Activated T-cell treated with anti-CD3 and anti-CD28 coated beads for 24 hours (primary cell): ENCODE data around the gene EHBP1.
"Not testable (repeated sequence)": the region's sequence is repeated elsewhere in the genome, so short reads cannot be mapped to it uniquely, and the experiment has no call there.

Experiments used
- DNase-seq: peaks from one replicate; pipeline ENCODE4 v3.0.0-alpha.2; 2020; ENCODE audit warnings: low read depth

Gene EHBP1

DNA sequence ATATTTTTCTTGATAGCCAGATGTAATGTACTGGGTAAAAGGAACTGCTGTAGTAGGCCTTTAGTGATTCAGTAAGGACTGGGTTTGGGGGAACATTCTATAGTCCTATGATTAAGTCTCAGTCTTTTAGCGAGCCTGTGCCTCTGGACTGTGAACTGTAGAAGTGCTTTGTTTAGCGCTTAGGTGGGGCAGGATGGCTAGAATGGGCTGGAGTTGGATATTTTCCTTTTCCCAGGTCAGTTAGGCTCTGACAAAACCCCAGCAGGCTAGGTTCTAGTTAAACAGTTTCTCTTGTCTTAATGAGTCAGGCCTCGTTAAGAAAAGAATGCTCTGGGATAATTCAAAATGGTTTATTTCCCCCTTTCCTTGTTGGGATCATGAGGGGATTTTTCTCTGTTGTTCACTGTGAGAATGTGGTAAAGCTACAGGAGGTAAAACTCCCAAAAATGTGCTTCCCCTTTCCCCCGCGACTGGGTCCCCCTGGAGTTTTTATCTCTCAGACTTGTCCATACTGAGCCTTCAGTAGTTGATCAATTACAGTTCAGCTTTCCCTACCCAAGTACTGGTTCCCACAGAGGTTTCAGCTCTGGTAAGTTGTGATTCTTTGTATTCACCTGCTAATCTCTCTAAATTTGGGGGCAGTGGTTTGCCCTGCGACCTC is 31.5 kb downstream of the EHBP1 start:
- no peak for DNase-seq

- DNase-seq = no peak
These were observed 33.7 kb downstream of the EHBP1 start for GRCh38 chr2:62738981-62739936.

- DNase-seq = no peak
These were observed 34.7 kb downstream of the EHBP1 start for GRCh38 chr2:62740221-62740620.

DNA sequence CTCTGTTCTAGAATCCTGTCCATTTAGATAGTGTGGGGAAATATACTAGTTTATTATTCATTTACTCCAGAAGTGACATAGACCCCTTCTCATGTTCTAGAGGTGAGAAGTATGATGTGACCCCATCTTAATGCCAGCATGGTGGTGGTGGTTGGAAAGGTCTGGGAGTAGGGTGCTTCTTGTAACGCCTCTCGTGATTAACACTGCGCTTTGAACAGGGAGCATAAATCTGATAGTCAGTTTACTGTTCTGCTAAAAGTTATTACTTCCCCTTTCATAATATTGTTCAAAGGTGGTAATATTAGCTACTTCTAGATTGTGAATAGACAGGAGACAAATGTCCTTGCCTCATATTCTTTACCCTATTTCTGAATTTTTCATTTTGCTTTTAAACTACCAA is 35.6 kb downstream of the EHBP1 start:
- DNase-seq = no peak

GRCh38 chr2:62741954-62742722 is 36.6 kb downstream of the EHBP1 start:
- no peak for DNase-seq

DNA sequence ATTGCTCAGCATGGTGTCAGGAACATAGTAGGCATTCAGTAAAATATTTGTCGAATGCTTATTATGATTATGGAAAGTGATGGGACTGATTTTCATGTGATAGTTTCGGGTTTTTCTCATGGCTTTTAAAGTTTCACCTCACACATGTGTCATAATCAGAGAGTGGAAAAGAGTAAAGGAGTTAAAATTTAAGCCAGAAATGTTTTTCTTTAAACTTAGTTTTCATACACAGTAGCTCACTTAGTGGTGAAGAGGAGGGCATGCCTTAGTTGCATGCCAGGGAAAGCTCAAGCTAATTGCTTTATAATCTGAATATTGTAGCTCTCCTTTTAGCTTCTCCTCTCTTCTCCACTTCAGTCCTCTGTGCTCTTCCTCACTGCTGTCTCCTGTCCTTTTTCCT is 38.0 kb downstream of the EHBP1 start:
- DNase-seq = no peak

GRCh38 chr2:62744603-62745002 is 39.1 kb downstream of the EHBP1 start:
- DNase-seq = no peak

DNA sequence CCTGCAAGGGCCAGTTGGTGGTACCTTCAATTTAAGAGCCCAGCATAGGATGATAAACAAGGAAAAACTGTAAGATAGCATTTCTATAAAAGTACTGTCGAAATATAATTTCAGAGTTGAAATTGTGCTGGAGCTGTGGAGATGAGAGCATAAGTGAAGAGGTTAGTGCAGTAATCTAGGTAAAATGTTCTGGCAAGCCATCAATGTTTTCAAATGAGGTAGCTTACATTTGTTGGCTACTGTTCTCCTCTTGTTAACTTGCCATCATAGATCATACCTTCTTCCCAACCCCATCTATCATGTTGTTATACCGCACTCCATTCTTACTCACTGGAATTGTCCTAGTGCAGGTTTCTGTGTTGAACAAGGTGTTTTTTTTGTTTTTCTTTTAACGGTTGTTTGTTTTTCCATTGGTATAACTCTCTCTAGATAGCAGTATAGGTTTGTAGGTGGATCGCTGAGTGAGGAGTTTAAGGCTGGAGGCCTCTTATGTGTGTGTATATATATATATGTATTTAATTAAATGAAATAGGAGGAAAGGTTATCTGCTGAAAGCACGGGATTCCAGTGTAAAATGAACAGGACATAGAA is 40.5 kb downstream of the EHBP1 start:
- no peak for DNase-seq

- no peak for DNase-seq
These were observed 41.7 kb downstream of the EHBP1 start for GRCh38 chr2:62747169-62747568.

GRCh38 chr2:62747876-62748275 is 42.4 kb downstream of the EHBP1 start:
- no peak for DNase-seq

DNA sequence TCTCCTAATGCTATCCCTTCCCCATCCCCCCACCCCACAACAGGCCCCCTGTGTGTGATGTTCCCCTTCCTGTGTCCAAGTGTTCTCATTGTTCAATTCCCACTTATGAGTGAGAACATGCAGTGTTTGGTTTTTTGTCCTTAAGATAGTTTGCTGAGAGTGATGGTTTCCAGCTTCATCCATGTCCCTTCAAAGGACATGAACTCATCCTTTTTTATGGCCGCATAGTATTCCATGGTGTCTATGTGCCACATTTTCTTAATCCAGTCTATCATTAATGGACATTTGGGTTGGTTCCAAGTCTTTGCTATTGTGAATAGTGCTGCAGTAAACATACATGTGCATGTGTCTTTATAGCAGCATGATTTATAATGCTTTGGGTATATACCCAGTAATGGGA is 43.6 kb downstream of the EHBP1 start:
- DNase-seq = not testable (repeated sequence)

- DNase-seq = no peak
These were observed 51.5 kb downstream of the EHBP1 start for GRCh38 chr2:62757029-62757428.

GRCh38 chr2:62760026-62760425 is 54.5 kb downstream of the EHBP1 start:
- no peak for DNase-seq

- DNase-seq = no peak
These were observed 55.0 kb downstream of the EHBP1 start for GRCh38 chr2:62760555-62760954.

- no peak for DNase-seq
These were observed 60.3 kb downstream of the EHBP1 start for GRCh38 chr2:62765619-62766376.

- DNase-seq = no peak
These were observed 63.1 kb downstream of the EHBP1 start for GRCh38 chr2:62768615-62769014.

- no peak for DNase-seq
These were observed 65.1 kb downstream of the EHBP1 start for GRCh38 chr2:62770629-62771028.

DNA sequence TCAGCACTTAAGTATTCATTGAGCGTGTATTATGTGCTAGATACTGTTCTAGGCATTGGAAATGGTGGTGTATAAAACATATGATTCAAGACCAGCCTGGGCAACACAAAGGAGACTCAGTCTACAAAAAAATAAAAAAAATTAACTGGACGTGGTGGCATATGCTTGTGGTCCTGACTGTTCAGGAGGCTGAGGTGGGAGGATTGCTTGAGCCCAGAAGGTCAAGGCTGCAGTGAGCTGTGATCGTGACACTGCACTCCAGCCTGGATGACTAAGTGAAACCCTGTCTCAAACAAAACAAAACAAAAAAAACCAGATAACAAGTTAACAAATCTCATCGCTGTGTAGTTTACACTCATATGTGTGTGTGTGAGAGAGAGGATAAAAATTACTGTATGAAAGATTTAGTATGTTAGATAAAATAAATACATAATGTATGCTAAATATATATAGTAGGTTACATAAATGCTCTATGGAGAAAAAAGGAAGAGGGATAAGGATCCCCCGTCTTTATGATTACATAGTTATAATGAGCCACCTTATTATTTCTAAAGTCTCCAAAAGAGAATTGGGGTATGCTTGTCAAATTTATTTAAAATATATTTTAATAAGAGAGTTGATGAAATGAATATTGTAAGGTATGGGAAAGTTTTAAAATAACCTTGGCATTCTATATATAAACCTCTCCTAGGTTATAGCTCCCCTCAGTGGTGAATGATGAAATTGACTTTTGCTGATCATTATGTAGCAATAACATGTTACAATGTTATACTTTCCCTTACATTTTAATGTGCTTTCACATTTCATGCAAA is 69.2 kb downstream of the EHBP1 start:
- no peak for DNase-seq

DNA sequence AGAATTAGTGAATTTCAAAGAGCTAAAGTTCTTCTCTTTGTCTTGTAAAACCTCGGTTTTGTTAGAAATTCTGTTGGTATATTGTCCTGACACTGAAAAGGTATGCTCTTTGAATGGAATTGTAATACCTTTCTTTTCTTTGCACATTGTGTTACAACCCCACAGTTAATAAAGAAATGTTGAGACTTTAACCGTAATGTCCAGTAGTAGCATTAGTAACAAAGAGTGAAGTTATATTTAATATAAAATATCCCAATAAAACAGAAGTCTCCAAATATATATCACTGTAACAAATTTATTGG is 69.8 kb downstream of the EHBP1 start:
- DNase-seq = no peak

GRCh38 chr2:62783679-62784078 is 78.2 kb downstream of the EHBP1 start:
- DNase-seq = no peak

DNA sequence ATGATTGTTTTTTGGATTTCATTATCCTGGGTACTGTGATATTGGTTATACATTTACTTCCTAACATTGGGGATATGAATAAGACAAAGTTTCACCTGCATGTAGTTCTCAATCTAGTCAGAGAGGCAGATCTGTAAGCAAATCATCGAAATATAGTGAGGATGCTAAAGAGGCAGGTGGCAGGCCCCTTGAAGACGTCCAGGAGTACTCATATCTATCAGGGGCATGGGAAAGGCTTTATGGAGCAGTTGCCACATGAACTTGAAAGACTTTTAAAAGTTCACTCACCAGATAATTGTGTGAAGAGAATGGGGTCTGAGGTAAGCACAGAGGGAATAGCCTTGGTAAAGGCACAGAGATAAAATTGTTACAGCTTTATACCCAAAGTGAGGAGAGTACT is 78.8 kb downstream of the EHBP1 start:
- DNase-seq = no peak
